Ishikawa (cell line): ENCODE data around the gene TMEM8B.

Experiments
- CREB1 ChIP-seq: IDR thresholded peaks from 2 replicates; pipeline ENCODE4 v1.6.1; 2012; ENCODE audit warnings: low read depth
- EGR1 ChIP-seq: IDR thresholded peaks from 2 replicates; pipeline ENCODE4 v1.6.1; 2012
- EP300 ChIP-seq: IDR thresholded peaks from 2 replicates; pipeline ENCODE4 v1.6.1; 2012; ENCODE audit warnings: borderline replicate concordance
- MAX ChIP-seq: IDR thresholded peaks from 2 replicates; pipeline ENCODE4 v1.6.1; 2012
- NFIC ChIP-seq: IDR thresholded peaks from 2 replicates; pipeline ENCODE4 v1.6.1; 2012
- RAD21 ChIP-seq: IDR thresholded peaks from 2 replicates; pipeline ENCODE4 v1.6.1; 2012; ENCODE audit warnings: low read depth
- TAF1 ChIP-seq: IDR thresholded peaks from 2 replicates; pipeline ENCODE4 v1.6.1; 2012; ENCODE audit warnings: low read depth, mild to moderate bottlenecking
- ZBTB7A ChIP-seq: IDR thresholded peaks from 2 replicates; pipeline ENCODE4 v1.6.1; 2012; ENCODE audit warnings: low read depth

- TF ChIP-seq ZBTB7A, result no peak
- TF ChIP-seq NFIC, result no peak
- no peak for TF ChIP-seq TAF1
- no peak for TF ChIP-seq RAD21
- no peak for TF ChIP-seq MAX
- TF ChIP-seq CREB1, result no peak
- TF ChIP-seq EGR1, result no peak
- no peak for TF ChIP-seq EP300
Observed at GRCh38 chr9:35914301-35914807, 85.3 kb downstream of the TMEM8B start.
